ENCODE results near the gene PEAK1. TPM values are rescaled to one million over a fixed set of nuclear protein-coding genes. Genes with fewer than 3 reads are reported as not detected.

The PEAK1 gene
- total and polyA plus RNA-seq, 3 donors from 2014 or later, result 33.2 to 130 (median 107) TPM

DNA sequence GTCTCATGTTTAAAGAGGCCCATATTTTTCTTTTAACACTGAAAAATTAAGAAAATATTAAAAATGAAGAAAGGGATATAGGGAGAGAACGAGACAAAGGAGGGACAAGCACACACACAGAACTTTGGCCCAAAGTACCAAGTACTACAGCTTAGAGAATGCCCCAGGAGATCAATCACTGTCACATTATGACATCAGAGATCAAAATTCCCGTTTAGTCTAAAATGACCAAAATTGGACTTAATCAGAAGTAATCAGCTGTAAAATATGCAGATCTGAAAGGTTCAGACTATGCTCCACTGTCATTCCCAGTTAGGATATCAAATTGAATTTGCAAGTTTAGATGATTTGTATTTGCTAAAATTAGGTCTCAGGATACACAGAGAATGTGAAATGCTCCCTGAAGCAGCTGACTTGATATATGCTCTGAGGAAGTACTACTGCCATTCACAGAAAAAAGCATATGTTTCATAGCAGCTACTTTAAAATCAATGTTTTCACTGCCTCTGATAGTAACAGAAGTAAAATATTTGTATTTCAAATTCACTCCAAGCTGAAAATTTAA, 123.0 kb downstream of the PEAK1 start:
- WGBS, 2 donors, result 72 to 81% methylated on average over 2 of the region's 2 CpGs
- Histone ChIP-seq H3K4me3 (no peak overlapping the region), H3K27me3 (no peaks in the 10 kb centered on the region), H3K9me3 (no peaks in the 10 kb centered on the region), H3K27ac (no peak overlapping the region), H3K4me1 (no peaks in the 10 kb centered on the region), H3K36me3 (ENCODE audit: low read depth, missing control alignments) (no peaks in the 10 kb centered on the region)
- no peak for DNase-seq
- intact Hi-C loops (cut with DNase I; ENCODE audit: low total_unique reads), result no loop called here
- TF ChIP-seq, protein P1, sequence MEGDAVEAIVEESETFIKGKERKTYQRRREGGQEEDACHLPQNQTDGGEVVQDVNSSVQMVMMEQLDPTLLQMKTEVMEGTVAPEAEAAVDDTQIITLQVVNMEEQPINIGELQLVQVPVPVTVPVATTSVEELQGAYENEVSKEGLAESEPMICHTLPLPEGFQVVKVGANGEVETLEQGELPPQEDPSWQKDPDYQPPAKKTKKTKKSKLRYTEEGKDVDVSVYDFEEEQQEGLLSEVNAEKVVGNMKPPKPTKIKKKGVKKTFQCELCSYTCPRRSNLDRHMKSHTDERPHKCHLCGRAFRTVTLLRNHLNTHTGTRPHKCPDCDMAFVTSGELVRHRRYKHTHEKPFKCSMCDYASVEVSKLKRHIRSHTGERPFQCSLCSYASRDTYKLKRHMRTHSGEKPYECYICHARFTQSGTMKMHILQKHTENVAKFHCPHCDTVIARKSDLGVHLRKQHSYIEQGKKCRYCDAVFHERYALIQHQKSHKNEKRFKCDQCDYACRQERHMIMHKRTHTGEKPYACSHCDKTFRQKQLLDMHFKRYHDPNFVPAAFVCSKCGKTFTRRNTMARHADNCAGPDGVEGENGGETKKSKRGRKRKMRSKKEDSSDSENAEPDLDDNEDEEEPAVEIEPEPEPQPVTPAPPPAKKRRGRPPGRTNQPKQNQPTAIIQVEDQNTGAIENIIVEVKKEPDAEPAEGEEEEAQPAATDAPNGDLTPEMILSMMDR (IDR thresholded peaks at IDR 0.05), result no peak
- TF ChIP-seq POLR2A (IDR thresholded peaks at IDR 0.05), result no peak

DNA sequence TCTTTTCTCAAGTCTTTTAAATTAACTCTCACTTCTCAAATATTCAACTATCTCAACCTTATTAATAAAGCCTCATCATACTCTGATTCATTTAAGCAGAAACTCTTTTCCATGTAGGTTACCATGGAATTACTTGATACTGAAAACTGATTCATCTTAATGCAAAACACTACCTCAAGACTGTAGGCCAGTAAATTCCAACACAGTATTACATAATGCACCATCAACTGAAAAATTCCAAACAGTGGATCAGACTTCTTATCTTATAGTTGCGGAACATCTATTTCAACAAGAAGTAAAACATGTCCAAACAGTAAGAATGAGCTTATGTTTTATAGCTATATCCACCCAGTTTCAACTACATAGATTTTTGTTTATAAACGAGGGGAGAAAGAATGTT, 124.5 kb downstream of the PEAK1 start:
- Histone ChIP-seq H3K27me3 (no peaks in the 10 kb centered on the region), H3K4me1 (no peaks in the 10 kb centered on the region), H3K9me3 (no peaks in the 10 kb centered on the region), H3K4me3 (no peak overlapping the region), H3K27ac (no peak overlapping the region), H3K36me3 (ENCODE audit: low read depth, missing control alignments) (no peaks in the 10 kb centered on the region)
- intact Hi-C loops (cut with DNase I; ENCODE audit: low total_unique reads), result no loop called here
- DNase-seq, result no peak
- 56 to 72% methylated on average over 2 of the region's 2 CpGs for WGBS, 2 donors
- no peak for TF ChIP-seq POLR2A (IDR thresholded peaks at IDR 0.05)
- TF ChIP-seq, protein P1 (IDR thresholded peaks at IDR 0.05), result no peak

GRCh38 chr15:77292969-77293558, 126.8 kb downstream of the PEAK1 start:
- 63 to 83% methylated on average over 1 of the region's 1 CpG for WGBS, 2 donors
- H3K9me3 ChIP-seq, result no peaks in the 10 kb centered on the region
- intact Hi-C loops (cut with DNase I; ENCODE audit: low total_unique reads), result no loop called here

DNA sequence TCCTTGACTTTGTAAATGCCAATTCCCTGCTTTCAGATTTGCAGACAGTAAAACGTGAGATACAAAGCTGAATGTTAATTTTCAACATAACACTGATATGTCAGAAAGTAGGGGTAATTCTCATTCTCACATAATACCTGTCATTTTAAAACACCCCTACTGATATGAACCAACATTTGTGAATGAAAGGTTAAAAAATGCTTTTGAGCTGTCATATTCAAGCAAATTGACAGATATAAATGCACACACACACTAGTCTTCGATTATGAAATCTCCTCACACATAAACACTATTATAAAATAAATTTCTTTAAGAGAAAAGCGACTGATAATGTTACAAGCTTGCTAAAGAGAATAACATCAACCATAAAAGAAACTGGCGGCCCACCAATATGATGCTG, 128.8 kb downstream of the PEAK1 start:
- no peaks in the 10 kb centered on the region for H3K27me3 ChIP-seq
- intact Hi-C loops (cut with DNase I; ENCODE audit: low total_unique reads), result no loop called here
- H3K4me3 ChIP-seq, result no peak overlapping the region
- 84 to 88% methylated on average over 4 of the region's 4 CpGs for WGBS, 2 donors
- TF ChIP-seq, protein P1 (IDR thresholded peaks at IDR 0.05), result no peak
- TF ChIP-seq POLR2A (IDR thresholded peaks at IDR 0.05), result no peak
- no peaks in the 10 kb centered on the region for H3K4me1 ChIP-seq
- no peaks in the 10 kb centered on the region for H3K9me3 ChIP-seq
- H3K36me3 ChIP-seq (ENCODE audit: low read depth, missing control alignments), result no peaks in the 10 kb centered on the region
- H3K27ac ChIP-seq, result no peak overlapping the region
- no peak for DNase-seq

More at GRCh38 chr15:77292969-77293558, 126.8 kb downstream of the PEAK1 start:
- TF ChIP-seq, protein P1 (IDR thresholded peaks at IDR 0.05), result no peak
- TF ChIP-seq POLR2A (IDR thresholded peaks at IDR 0.05), result no peak
- Histone ChIP-seq H3K27me3 (no peaks in the 10 kb centered on the region), H3K4me3 (no peak overlapping the region), H3K4me1 (no peaks in the 10 kb centered on the region), H3K27ac (no peak overlapping the region), H3K36me3 (ENCODE audit: low read depth, missing control alignments) (no peaks in the 10 kb centered on the region)
- no peak for DNase-seq

- Histone ChIP-seq H3K4me1 (no peaks in the 10 kb centered on the region), H3K4me3 (no peak overlapping the region), H3K9me3 (no peaks in the 10 kb centered on the region), H3K27ac (no peak overlapping the region), H3K27me3 (no peaks in the 10 kb centered on the region), H3K36me3 (ENCODE audit: low read depth, missing control alignments) (no peaks in the 10 kb centered on the region)
- no peak for DNase-seq
- TF ChIP-seq POLR2A (IDR thresholded peaks at IDR 0.05), result no peak
- intact Hi-C loops (cut with DNase I; ENCODE audit: low total_unique reads), result no loop called here
- WGBS, 2 donors, result 73 to 74% methylated on average over 2 of the region's 2 CpGs
These were observed 132.5 kb downstream of the PEAK1 start for GRCh38 chr15:77287385-77287784.
